AG04450 (cell line): ENCODE results near the gene TRIO. TPM values are rescaled to one million over a fixed set of nuclear protein-coding genes. Genes with fewer than 3 reads are reported as not detected.
A peak's percentile ranks its signal among the peaks of the same experiment; 100 is the strongest.

Experiments used
- CTCF ChIA-PET: fragments of 300-600, 350-600 bp; formaldehyde crosslinking; extraction: SDS; loops from one replicate; lab custom pipeline; 2022; ENCODE audit warnings: antibody characterized with exemption, inconsistent platforms; lab: Charles Lee
- POLR2A ChIA-PET: fragments of 350-600 bp; formaldehyde crosslinking; extraction: SDS; loops from one replicate; lab custom pipeline; 2021; ENCODE audit warnings: antibody characterized with exemption, inconsistent platforms; lab: Yijun Ruan, JAX
- DNase-seq: peaks from one replicate; pipeline ENCODE4 v3.0.0-alpha.2; 2011; ENCODE audit warnings: low read depth, low spot score
- H3K27ac ChIP-seq: one replicate; pipeline ENCODE4 v1.5.1; 2012; ENCODE audit warnings: low read depth, low read length, control low read depth
- H3K27me3 ChIP-seq: one replicate; pipeline ENCODE4 v1.6.0; 2012; ENCODE audit warnings: low read length; ENCODE audit not compliant: control insufficient read depth, insufficient read depth
- H3K4me3 ChIP-seq: 2 replicates; pipeline ENCODE4 v1.5.1; 2011; ENCODE audit warnings: mild to moderate bottlenecking, low read depth, low read length, control low read depth
- H3K9me3 ChIP-seq: 2 replicates; pipeline ENCODE4 v1.5.1; 2012; ENCODE audit warnings: low read length; ENCODE audit not compliant: control insufficient read depth, insufficient read depth
- polyA plus RNA-seq: library from polyadenylated mRNA; depleted of rRNA; stranded (reverse); fragments of >200 nt; gene quantifications from 2 replicates; pipeline ENCODE4 v1.2.3, GENCODE V29; 2011
- TF ChIP-seq, protein P1 (sequence below): IDR thresholded peaks from 2 replicates; pipeline ENCODE4 v1.5.1; 2011; ENCODE audit warnings: low read depth, low read length, control low read depth, inconsistent platforms

TRIO gene
- polyA plus RNA-seq, 1 experiment = 268 TPM

DNA sequence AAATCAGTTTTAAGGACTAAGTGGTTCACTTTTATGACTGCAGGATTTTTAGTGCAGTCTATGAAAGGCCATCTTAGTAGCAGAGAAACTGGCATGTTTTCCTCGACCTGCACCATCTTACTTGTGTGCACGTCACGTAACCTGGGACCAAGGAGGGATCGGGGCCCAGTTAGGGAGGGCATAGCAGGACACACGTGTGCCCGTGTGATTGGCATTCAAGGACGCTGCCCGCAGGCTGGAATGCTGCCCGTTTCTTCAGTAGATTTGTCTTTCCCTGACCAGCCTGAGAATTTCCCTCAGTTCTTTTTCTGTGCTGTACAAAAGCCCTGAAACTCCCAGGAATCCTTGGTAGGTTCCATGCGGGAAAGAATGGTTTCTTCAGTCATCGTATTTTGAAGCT lies 196.3 kb downstream of the TRIO start:
- DNase-seq = no peak
- TF ChIP-seq, protein P1, sequence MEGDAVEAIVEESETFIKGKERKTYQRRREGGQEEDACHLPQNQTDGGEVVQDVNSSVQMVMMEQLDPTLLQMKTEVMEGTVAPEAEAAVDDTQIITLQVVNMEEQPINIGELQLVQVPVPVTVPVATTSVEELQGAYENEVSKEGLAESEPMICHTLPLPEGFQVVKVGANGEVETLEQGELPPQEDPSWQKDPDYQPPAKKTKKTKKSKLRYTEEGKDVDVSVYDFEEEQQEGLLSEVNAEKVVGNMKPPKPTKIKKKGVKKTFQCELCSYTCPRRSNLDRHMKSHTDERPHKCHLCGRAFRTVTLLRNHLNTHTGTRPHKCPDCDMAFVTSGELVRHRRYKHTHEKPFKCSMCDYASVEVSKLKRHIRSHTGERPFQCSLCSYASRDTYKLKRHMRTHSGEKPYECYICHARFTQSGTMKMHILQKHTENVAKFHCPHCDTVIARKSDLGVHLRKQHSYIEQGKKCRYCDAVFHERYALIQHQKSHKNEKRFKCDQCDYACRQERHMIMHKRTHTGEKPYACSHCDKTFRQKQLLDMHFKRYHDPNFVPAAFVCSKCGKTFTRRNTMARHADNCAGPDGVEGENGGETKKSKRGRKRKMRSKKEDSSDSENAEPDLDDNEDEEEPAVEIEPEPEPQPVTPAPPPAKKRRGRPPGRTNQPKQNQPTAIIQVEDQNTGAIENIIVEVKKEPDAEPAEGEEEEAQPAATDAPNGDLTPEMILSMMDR = no peak
- no peaks in the 10 kb centered on the region for H3K9me3 ChIP-seq
- no peak overlapping the region for H3K4me3 ChIP-seq
- ChIA-PET CTCF (interaction anchor here (1.1 to 2.4 kb wide), 2 partner anchors 12 to 15 kb away, joined by 3 to 10 read pairs; no protein-coding TSS in a partner anchor), POLR2A (no interaction called here)
- H3K27me3 ChIP-seq = no peaks in the 10 kb centered on the region
- H3K27ac ChIP-seq = no peak overlapping the region

DNA sequence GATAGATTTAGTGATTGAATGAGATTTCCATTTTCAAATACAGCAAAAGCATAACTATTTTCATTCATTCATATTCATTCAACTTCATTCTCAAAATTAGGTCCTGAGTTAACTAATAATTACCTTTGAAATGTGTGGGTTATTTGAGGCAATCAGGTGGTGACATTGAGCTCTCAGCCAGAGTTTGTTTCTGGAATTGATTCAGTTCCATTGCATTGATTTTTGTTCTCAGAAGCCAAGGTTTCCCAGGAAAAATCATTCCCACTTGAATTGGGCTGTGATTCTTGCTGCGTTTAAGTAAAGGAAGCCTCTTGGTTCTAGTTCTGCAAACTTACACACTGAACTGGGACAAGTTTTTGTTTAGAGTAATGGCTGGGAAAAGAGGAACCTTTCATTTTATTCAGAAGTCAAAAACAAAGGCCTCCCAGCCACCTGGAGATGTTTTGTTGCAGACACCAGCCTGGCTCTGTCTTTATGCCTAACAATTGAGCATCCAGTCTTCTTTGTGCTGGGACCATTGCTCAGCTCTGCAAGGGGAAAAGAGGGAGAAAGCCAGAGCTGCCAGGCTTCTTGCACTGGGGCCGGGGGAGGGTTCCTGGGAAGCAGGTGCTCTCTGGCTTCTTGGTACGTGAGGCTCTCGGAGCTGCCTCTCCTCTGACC lies 198.6 kb downstream of the TRIO start:
- CTCF ChIA-PET = no interaction called here

DNA sequence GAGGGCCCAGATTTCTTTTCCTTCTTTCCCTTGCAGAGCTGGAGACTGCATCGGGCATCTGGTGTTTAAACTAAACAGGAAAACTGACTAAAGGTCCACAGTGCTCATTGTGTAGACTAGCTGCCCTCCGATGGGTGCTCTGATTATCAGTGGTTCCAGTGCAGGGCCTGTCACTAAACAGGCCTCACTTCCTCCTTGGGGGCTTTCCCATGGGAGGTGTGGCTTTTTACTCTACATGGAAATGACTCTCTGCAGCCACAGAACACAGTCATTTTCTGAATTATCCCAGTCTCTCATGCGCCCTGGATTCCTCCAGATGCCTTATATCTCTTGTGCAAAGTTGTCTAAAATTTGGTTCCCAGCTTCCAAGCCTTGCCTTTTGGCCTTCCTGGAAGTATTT lies 199.2 kb downstream of the TRIO start:
- Histone ChIP-seq H3K27me3 (no peaks in the 10 kb centered on the region), H3K4me3 (no peak overlapping the region), H3K27ac (peak overlapping the region; percentile 52), H3K9me3 (no peaks in the 10 kb centered on the region)
- CTCF ChIA-PET = interaction anchor here (0.6 kb wide), 1 partner anchor 142 kb away, joined by 3 read pairs; no protein-coding TSS in a partner anchor
- TF ChIP-seq, protein P1 = no peak
- DNase-seq = no peak
- POLR2A ChIA-PET = no interaction called here

More for the DNA sequence above, 198.6 kb downstream of the TRIO start:
- Histone ChIP-seq H3K27ac (peak overlapping the region; percentile 52), H3K9me3 (no peaks in the 10 kb centered on the region), H3K4me3 (no peak overlapping the region), H3K27me3 (no peaks in the 10 kb centered on the region)
- POLR2A ChIA-PET = no interaction called here
- TF ChIP-seq, protein P1 = no peak
- no peak for DNase-seq

DNA sequence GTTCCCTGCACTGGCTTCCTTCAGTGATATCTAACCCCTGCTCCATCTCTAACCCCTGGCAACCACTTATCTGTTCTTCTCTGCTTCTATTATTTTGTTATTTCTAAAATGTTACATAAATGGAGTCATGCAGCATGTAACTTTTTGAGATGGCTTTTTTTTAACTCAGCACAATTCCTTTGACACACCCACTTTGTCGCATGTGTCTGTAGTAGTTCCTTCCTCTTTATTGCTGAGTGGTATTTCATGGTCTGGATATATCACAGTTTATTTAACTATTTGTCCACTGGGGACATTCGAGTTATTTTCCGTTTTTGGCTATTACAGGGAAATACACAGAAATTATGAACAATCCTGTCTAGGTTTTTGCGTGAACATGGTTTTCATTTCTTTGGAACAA lies 200.2 kb downstream of the TRIO start:
- Histone ChIP-seq H3K27ac (no peak overlapping the region), H3K9me3 (no peaks in the 10 kb centered on the region), H3K27me3 (no peaks in the 10 kb centered on the region), H3K4me3 (no peak overlapping the region)
- ChIA-PET CTCF (interaction anchor here (0.6 to 1.6 kb wide), 2 partner anchors 147 to 305 kb away, joined by 4 read pairs; no protein-coding TSS in a partner anchor), POLR2A (no interaction called here)
- DNase-seq = no peak
- TF ChIP-seq, protein P1 = no peak

DNA sequence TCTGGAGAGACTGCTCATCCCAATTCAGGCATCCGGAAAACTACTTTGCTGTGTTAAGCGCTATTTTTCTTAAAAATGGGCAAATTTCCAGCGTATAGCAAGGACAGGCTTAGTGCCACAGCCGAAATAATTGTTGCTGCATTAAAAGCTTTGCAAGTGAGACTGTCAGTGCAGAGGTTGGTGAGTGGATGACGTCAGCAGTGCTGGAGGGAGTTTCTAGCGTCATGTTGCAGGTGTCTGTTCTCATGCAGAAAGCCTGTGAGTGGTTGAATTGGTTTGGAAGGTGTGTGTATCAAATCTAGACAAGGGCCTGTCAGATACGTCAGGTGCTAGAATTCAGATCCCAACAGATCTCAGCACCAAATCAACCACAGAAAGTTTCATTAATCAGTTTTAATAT lies 204.4 kb downstream of the TRIO start:
- ChIA-PET CTCF (no interaction called here), POLR2A (no interaction called here)
- H3K9me3 ChIP-seq = no peaks in the 10 kb centered on the region
- DNase-seq = no peak
- H3K27ac ChIP-seq = peak overlapping the region; percentile 13
- TF ChIP-seq, protein P1 = no peak
- H3K4me3 ChIP-seq = no peak overlapping the region
- no peaks in the 10 kb centered on the region for H3K27me3 ChIP-seq
